H1 (cell line): ENCODE measurements around the gene ADAM22. TPM values are rescaled to one million over a fixed set of nuclear protein-coding genes. Genes with fewer than 3 reads are reported as not detected.

ENCODE experiments used
- CTCF ChIA-PET: fragments of 300-600 bp; sonication (Branson Sonifier 250); formaldehyde crosslinking; loops from one replicate; lab custom pipeline; 2021; ENCODE audit not compliant: partially characterized antibody; lab: Charles Lee
- POLR2A ChIA-PET: fragments of 300-600 bp; sonication (Branson Sonifier 250); formaldehyde crosslinking; loops from one replicate; lab custom pipeline; 2021; ENCODE audit warnings: inconsistent platforms; ENCODE audit not compliant: partially characterized antibody; lab: Charles Lee
- DNase-seq, 2 experiments: peaks; one replicate each; pipeline versions ENCODE4 v3.0.0 to v3.0.0-alpha.2; 2010 to 2022; ENCODE audit warnings: low spot score in 2 of 2, low read depth in 1 of 2, mixed read lengths in 1 of 2
- FAIRE-seq: peaks from 2 replicates; lab custom pipeline; 2011; peaks lifted over from hg19 to GRCh38; lab: Jason Lieb, UNC
- H2AFZ ChIP-seq: 2 replicates; pipeline ENCODE4 v1.8.1; 2012; ENCODE audit warnings: low read length, inconsistent platforms
- H2AK5ac ChIP-seq: 2 replicates; pipeline ENCODE4 v1.6.1; 2013; ENCODE audit warnings: low read depth, low read length
- H2BK120ac ChIP-seq: replicated peaks from 2 replicates; pipeline ENCODE3; 2013; ENCODE audit warnings: low read depth, low read length, inconsistent platforms
- H2BK12ac ChIP-seq: 2 replicates; pipeline ENCODE4 v1.6.1; 2013; ENCODE audit warnings: low read depth, low read length
- H2BK15ac ChIP-seq: 2 replicates; pipeline ENCODE4 v1.6.1; 2013; ENCODE audit warnings: low read length
- H2BK20ac ChIP-seq: 2 replicates; pipeline ENCODE4 v1.6.1; 2013; ENCODE audit warnings: low read length
- H2BK5ac ChIP-seq: 2 replicates; pipeline ENCODE4 v1.6.1; 2013; ENCODE audit warnings: low read depth, low read length
- H3K14ac ChIP-seq: 2 replicates; pipeline ENCODE4 v1.6.1; 2013; ENCODE audit warnings: inconsistent platforms; ENCODE audit not compliant: insufficient read length
- H3K18ac ChIP-seq: 2 replicates; pipeline ENCODE4 v1.6.1; 2013; ENCODE audit warnings: low read length; ENCODE audit errors: extremely low read depth
- H3K23ac ChIP-seq: 2 replicates; pipeline ENCODE4 v1.6.1; 2013; ENCODE audit warnings: inconsistent platforms; ENCODE audit not compliant: insufficient read length
- H3K23me2 ChIP-seq: 2 replicates; pipeline ENCODE4 v1.6.1; 2013; ENCODE audit warnings: low read depth, low read length
- H3K27ac ChIP-seq: 2 replicates; pipeline ENCODE4 v1.6.1; 2011; ENCODE audit warnings: low read depth, low read length, inconsistent platforms
- H3K27me3 ChIP-seq, 4 experiments: replicated peaks in 1 of 4; 1 replicate in 1 of 4; 2 replicates in 3 of 4; pipeline versions ENCODE4 v1.6.1 to v1.8.1; 2011 to 2013; ENCODE audit warnings: low read length in 3 of 4, mild to moderate bottlenecking in 3 of 4, inconsistent platforms in 2 of 4, mixed read lengths in 2 of 4, moderate library complexity in 1 of 4; ENCODE audit not compliant: control insufficient read depth in 3 of 4, insufficient read depth in 3 of 4; ENCODE audit errors: extremely low read depth in 1 of 4
- H3K36me3 ChIP-seq, 4 experiments: 2 replicates each; pipeline versions ENCODE4 v1.6.1 to v1.8.1; 2011 to 2013; ENCODE audit warnings: mild to moderate bottlenecking in 4 of 4, low read length in 3 of 4, moderate library complexity in 2 of 4, control low read depth in 1 of 4, inconsistent platforms in 1 of 4; ENCODE audit not compliant: insufficient read depth in 4 of 4, control insufficient read depth in 2 of 4
- H3K4ac ChIP-seq: replicated peaks from 2 replicates; pipeline ENCODE3; 2013; ENCODE audit warnings: low read length, low read depth, mixed read lengths, inconsistent platforms; ENCODE audit not compliant: insufficient read length
- H3K4me1 ChIP-seq, 4 experiments: replicated peaks in 1 of 4; 1 replicate in 1 of 4; 2 replicates in 3 of 4; pipeline versions ENCODE4 v1.6.1 to v1.8.1; 2011 to 2013; ENCODE audit warnings: low read length in 3 of 4, inconsistent platforms in 2 of 4, mixed read lengths in 1 of 4; ENCODE audit not compliant: insufficient read depth in 4 of 4, control insufficient read depth in 3 of 4
- H3K4me2 ChIP-seq, 2 experiments: 2 replicates each; pipeline versions ENCODE4 v1.6.1 to v1.8.1; 2011 to 2013; ENCODE audit warnings: low read depth in 2 of 2, low read length in 2 of 2, control low read depth in 1 of 2, inconsistent platforms in 1 of 2, mild to moderate bottlenecking in 1 of 2; ENCODE audit not compliant: insufficient read depth in 1 of 2
- H3K4me3 ChIP-seq, 4 experiments: fragments of 200-600, 300-600 bp in 1 of 4; sonication (generic), shearing (Covaris generic), sonication (Bioruptor Twin) in 1 of 4; 2 replicates each; pipeline versions ENCODE4 v1.5.1 to v1.8.1; 2011 to 2016; ENCODE audit warnings: low read length in 4 of 4, low read depth in 3 of 4, control low read depth in 2 of 4, inconsistent platforms in 2 of 4, mild to moderate bottlenecking in 2 of 4, mixed read lengths in 1 of 4, moderate library complexity in 1 of 4; ENCODE audit not compliant: insufficient read depth in 2 of 4; ENCODE audit errors: extremely low read depth in 1 of 4
- H3K56ac ChIP-seq: replicated peaks from 2 replicates; pipeline ENCODE3; 2013; ENCODE audit warnings: low read depth, mild to moderate bottlenecking, mixed read lengths, low read length, inconsistent platforms; ENCODE audit not compliant: insufficient read length
- H3K79me1 ChIP-seq: 2 replicates; pipeline ENCODE4 v1.6.1; 2013; ENCODE audit warnings: low read depth, low read length, control low read depth
- H3K79me2 ChIP-seq, 2 experiments: 2 replicates each; pipeline versions ENCODE4 v1.6.1 to v1.8.1; 2012 to 2013; ENCODE audit warnings: low read length in 2 of 2, mild to moderate bottlenecking in 2 of 2, inconsistent platforms in 1 of 2; ENCODE audit not compliant: insufficient read depth in 2 of 2, control insufficient read depth in 1 of 2
- H3K9ac ChIP-seq, 4 experiments: replicated peaks in 1 of 4; 1 replicate in 1 of 4; 2 replicates in 3 of 4; pipeline versions ENCODE4 v1.6.1 to v1.8.1; 2011 to 2013; ENCODE audit warnings: low read depth in 3 of 4, low read length in 3 of 4, control low read depth in 2 of 4, mild to moderate bottlenecking in 2 of 4, moderate library complexity in 2 of 4, inconsistent platforms in 1 of 4; ENCODE audit errors: extremely low read depth in 1 of 4
- H3K9me3 ChIP-seq, 2 experiments: 2 replicates each; pipeline versions ENCODE4 v1.6.1 to v1.8.1; 2012 to 2013; ENCODE audit warnings: mild to moderate bottlenecking in 2 of 2, moderate library complexity in 2 of 2, control low read depth in 1 of 2, inconsistent platforms in 1 of 2, low read depth in 1 of 2, low read length in 1 of 2, mixed read lengths in 1 of 2; ENCODE audit not compliant: insufficient read depth in 2 of 2
- H4K20me1 ChIP-seq, 2 experiments: replicated peaks in 1 of 2; 2 replicates each; pipeline versions ENCODE3 to v1.8.1; 2011 to 2013; ENCODE audit warnings: inconsistent platforms in 2 of 2, low read length in 2 of 2, mild to moderate bottlenecking in 1 of 2; ENCODE audit not compliant: insufficient read depth in 2 of 2, control insufficient read depth in 1 of 2
- H4K5ac ChIP-seq: 2 replicates; pipeline ENCODE4 v1.6.1; 2013; ENCODE audit warnings: low read length, low read depth, mixed read lengths, inconsistent platforms; ENCODE audit not compliant: insufficient read length
- H4K8ac ChIP-seq: 2 replicates; pipeline ENCODE4 v1.8.0; 2013; ENCODE audit warnings: mild to moderate bottlenecking, moderate library complexity, low read length, inconsistent platforms; ENCODE audit not compliant: insufficient read depth; ENCODE audit errors: extremely low read depth
- H4K91ac ChIP-seq: replicated peaks from 2 replicates; pipeline ENCODE3; 2013; ENCODE audit warnings: low read length, mixed read lengths, inconsistent platforms; ENCODE audit not compliant: insufficient read length
- BACH1 ChIP-seq: IDR thresholded peaks from 2 replicates; pipeline ENCODE4 v1.6.1; 2012; ENCODE audit warnings: low read length, improper control_type of control experiment
- EZH2 ChIP-seq: fragments of 200-600 bp; sonication (generic); IDR thresholded peaks from 2 replicates; pipeline ENCODE4 v1.7.1; 2012; ENCODE audit warnings: low read depth, mild to moderate bottlenecking, moderate library complexity, low read length, inconsistent platforms; ENCODE audit not compliant: severe bottlenecking
- FOSL1 ChIP-seq: IDR thresholded peaks from 2 replicates; pipeline ENCODE4 v1.6.1; 2011; ENCODE audit warnings: mild to moderate bottlenecking, low read depth, low read length, moderate library complexity; ENCODE audit not compliant: insufficient read depth
- GTF2F1 ChIP-seq: IDR thresholded peaks from 2 replicates; pipeline ENCODE4 v1.6.1; 2012; ENCODE audit warnings: low read depth, low read length, improper control_type of control experiment, borderline replicate concordance
- KDM1A ChIP-seq: fragments of 200-600, 300-600 bp; sonication (generic); IDR thresholded peaks from 2 replicates; pipeline ENCODE4 v1.7.1; 2016; ENCODE audit warnings: mild to moderate bottlenecking, low read length, borderline replicate concordance
- RBBP5 ChIP-seq: IDR thresholded peaks from 2 replicates; pipeline ENCODE4 v1.7.1; 2012; ENCODE audit warnings: low read depth, mild to moderate bottlenecking, inconsistent platforms, low read length, moderate library complexity, borderline replicate concordance
- SP2 ChIP-seq: IDR thresholded peaks from 2 replicates; pipeline ENCODE4 v1.6.1; 2012; ENCODE audit warnings: mild to moderate bottlenecking, low read length, inconsistent platforms
- TBP ChIP-seq: IDR thresholded peaks from 2 replicates; pipeline ENCODE4 v1.6.1; 2011; ENCODE audit warnings: low read depth, low read length, improper control_type of control experiment
- ZNF274 ChIP-seq: IDR thresholded peaks from 2 replicates; pipeline ENCODE4 v1.7.0; 2012; ENCODE audit warnings: low read length, borderline replicate concordance; ENCODE audit errors: extremely low read depth
- polyA plus RNA-seq, 7 experiments: library from polyadenylated mRNA; depleted of rRNA in 3 of 7; stranded (reverse) in 5 of 7; unstranded in 2 of 7; fragments of >200 nt in 5 of 7; fragments of 200-250 nt in 2 of 7; gene quantifications; 1 replicate in 5 of 7; 2 replicates in 1 of 7; 4 replicates in 1 of 7; pipeline versions ENCODE4 v1.2.1 to v1.2.3, GENCODE V29; 2011 to 2013; ENCODE audit warnings: missing spikeins in 2 of 7, mixed read lengths in 2 of 7
- total RNA-seq: library from RNA; stranded (reverse); fragmentation: NEBNext Ultra II Directional; extraction: Animal tissue kit (Norgen Biotek cat#: 25700); gene quantifications from 2 replicates; pipeline ENCODE4 v1.2.1, GENCODE V29; 2021

Gene ADAM22
- total and polyA plus RNA-seq, 2 of the 8 experiments (the other 6 are each of a cell fraction or from before 2014, with no cell fraction given) = 4.6 to 21.4 TPM

- H2AFZ ChIP-seq = no peak overlapping the region
- H3K18ac ChIP-seq = no peak overlapping the region
- no peaks in the 10 kb centered on the region for H3K27me3 ChIP-seq
- H3K9me3 ChIP-seq = no peaks in the 10 kb centered on the region
- no peak for DNase-seq
- H3K4me2 ChIP-seq = no peak overlapping the region
- no peak overlapping the region for H2BK5ac ChIP-seq
- no peak overlapping the region for H4K8ac ChIP-seq
- POLR2A ChIA-PET = interaction anchor here (1.2 kb wide), 1 partner anchor 9 kb away, joined by 5 read pairs; no protein-coding TSS in a partner anchor
- no peak overlapping the region for H2BK20ac ChIP-seq
- FAIRE-seq = no peak
- H3K23ac ChIP-seq = no peak overlapping the region
- H4K91ac ChIP-seq = no peak overlapping the region
- TF ChIP-seq KDM1A (no peak), BACH1 (no peak), EZH2 (no peak), FOSL1 (no peak), SP2 (no peak), RBBP5 (no peak), GTF2F1 (no peak), ZNF274 (no peak), TBP (no peak)
- no peak overlapping the region for H3K4ac ChIP-seq
- no peaks in the 10 kb centered on the region for H4K20me1 ChIP-seq
- no peak overlapping the region for H3K56ac ChIP-seq
- H2BK12ac ChIP-seq = no peak overlapping the region
- H3K9ac ChIP-seq = no peak overlapping the region
- peaks cover 0 to 12% (median 10%) of the 10 kb centered on the region in 4 experiments; a peak in 3 of 7 replicates for H3K4me1 ChIP-seq
- H2BK120ac ChIP-seq = no peak overlapping the region
- H3K4me3 ChIP-seq = no peak overlapping the region
- no peak overlapping the region for H2AK5ac ChIP-seq
- H3K79me2 ChIP-seq = no peaks in the 10 kb centered on the region
- no peak overlapping the region for H3K27ac ChIP-seq
- no peak overlapping the region for H2BK15ac ChIP-seq
- no peak overlapping the region for H4K5ac ChIP-seq
- peaks cover 2 to 69% (median 36%) of the 10 kb centered on the region in 4 experiments; a peak in 7 of 8 replicates for H3K36me3 ChIP-seq
- no peaks in the 10 kb centered on the region for H3K23me2 ChIP-seq
- CTCF ChIA-PET = interaction anchor here (0.9 kb wide), 1 partner anchor 38 kb away, joined by 3 read pairs; no protein-coding TSS in a partner anchor
- H3K14ac ChIP-seq = no peak overlapping the region
- H3K79me1 ChIP-seq = no peaks in the 10 kb centered on the region
Observed at GRCh38 chr7:88205179-88205578, 271.1 kb downstream of the ADAM22 start.
